Neutrophil (primary cell): ENCODE measurements around the gene OVOL1.
A peak's percentile ranks its signal among the peaks of the same experiment; 100 is the strongest.

Experiments
- H3K27ac ChIP-seq: fragments of 200-600 bp; sonication (generic); 2 replicates; pipeline ENCODE4 v1.5.1; 2016; ENCODE audit warnings: mild to moderate bottlenecking, moderate library complexity
- H3K27me3 ChIP-seq: fragments of 200-600 bp; sonication (generic); 2 replicates; pipeline ENCODE4 v1.6.0; 2016; ENCODE audit warnings: mild to moderate bottlenecking
- H3K36me3 ChIP-seq: fragments of 200-600 bp; sonication (generic); 2 replicates; pipeline ENCODE4 v1.5.1; 2017
- H3K4me1 ChIP-seq, 2 experiments: fragments of 200-600 bp in 1 of 2; sonication (generic) in 1 of 2; 1 replicate in 1 of 2; 2 replicates in 1 of 2; pipeline versions ENCODE4 v1.5.1 to v1.6.1; 2013 to 2016; ENCODE audit warnings: low read depth in 1 of 2, low read length in 1 of 2, mild to moderate bottlenecking in 1 of 2, moderate library complexity in 1 of 2; ENCODE audit not compliant: control insufficient read depth in 1 of 2, insufficient read depth in 1 of 2
- H3K4me3 ChIP-seq, 2 experiments: fragments of 200-600 bp in 1 of 2; sonication (generic) in 1 of 2; 1 replicate in 1 of 2; 2 replicates in 1 of 2; pipeline ENCODE4 v1.5.1; 2013 to 2016; ENCODE audit warnings: low read depth in 1 of 2, low read length in 1 of 2, mild to moderate bottlenecking in 1 of 2, moderate library complexity in 1 of 2
- H3K9me3 ChIP-seq: fragments of 200-600 bp; sonication (generic); 2 replicates; pipeline ENCODE4 v1.5.1; 2016
- CTCF ChIP-seq: fragments of 200-600 bp; sonication (generic); IDR thresholded peaks from 2 replicates; pipeline ENCODE4 v1.5.1; 2016; ENCODE audit warnings: antibody characterized with exemption

Gene OVOL1

GRCh38 chr11:65778431-65778900 is 8.4 kb upstream of the OVOL1 start:
- peaks cover 69 to 73% of the 10 kb centered on the region in 2 experiments for H3K4me1 ChIP-seq
- peak overlapping the region; percentile 76 to 94 for H3K4me3 ChIP-seq
- peaks cover 33% of the 10 kb centered on the region for H3K36me3 ChIP-seq
- H3K9me3 ChIP-seq = no peaks in the 10 kb centered on the region
- TF ChIP-seq CTCF = no peak
- peaks cover under 1% of the 10 kb centered on the region for H3K27me3 ChIP-seq
- peak overlapping the region; percentile 98 for H3K27ac ChIP-seq

DNA sequence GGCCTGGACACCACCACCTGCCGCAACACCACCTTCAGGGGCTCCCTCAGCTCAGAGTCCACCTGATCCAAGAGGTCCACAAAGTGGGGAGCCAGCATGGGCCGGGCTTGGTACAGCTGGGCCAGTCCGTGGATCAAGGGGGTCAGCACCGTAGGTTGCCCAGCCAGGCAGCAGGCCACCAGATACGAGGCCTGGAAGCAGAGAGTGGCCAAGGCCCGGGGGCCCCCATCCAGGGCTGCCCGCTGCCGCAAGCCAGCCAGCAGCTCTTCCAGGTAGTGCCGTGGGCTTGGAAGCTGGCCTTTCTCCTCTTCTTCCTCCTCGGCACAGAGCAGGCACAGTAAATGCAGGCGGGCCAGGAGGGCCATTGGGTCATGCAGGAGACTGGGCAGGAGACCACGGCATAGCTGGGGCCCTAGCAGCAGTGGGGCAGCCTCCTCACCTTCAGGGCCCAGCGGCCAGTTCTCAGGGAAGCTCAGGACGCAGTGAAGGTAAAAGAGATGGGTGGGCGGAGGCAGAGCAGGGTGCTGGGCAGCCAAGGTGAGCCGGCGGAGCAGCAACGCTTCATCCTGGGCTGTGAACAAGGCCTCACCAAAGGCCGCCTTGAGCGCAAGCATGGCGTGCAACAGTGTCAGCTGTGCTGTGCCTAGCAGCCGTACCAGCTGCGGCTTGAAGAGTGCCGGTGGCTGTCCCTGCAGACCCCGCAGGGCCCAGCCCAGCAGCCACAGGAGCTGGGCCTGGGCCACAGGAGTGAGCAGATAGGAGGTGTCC is 7.8 kb upstream of the OVOL1 start:
- TF ChIP-seq CTCF = no peak
- Histone ChIP-seq H3K4me3 (peak overlapping the region; percentile 76 to 94), H3K27ac (peak overlapping the region; percentile 98), H3K36me3 (peaks cover 33% of the 10 kb centered on the region), H3K4me1 (peaks cover 62 to 67% of the 10 kb centered on the region in 2 experiments), H3K9me3 (no peaks in the 10 kb centered on the region), H3K27me3 (peaks cover 6% of the 10 kb centered on the region)

DNA sequence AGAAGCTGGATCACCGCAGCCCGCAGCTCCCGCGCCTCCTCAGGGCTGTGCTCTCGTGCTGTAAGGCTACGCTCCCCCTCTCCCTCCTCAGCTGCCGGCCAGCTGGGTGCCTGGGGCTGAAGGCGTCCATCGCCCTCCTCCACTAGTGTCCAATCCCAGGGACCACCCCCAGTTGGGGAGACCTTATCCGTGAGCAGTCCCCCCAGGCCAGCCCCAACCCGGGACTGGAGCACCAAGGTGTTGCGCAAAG is 7.3 kb upstream of the OVOL1 start:
- peak overlapping the region; percentile 76 to 94 for H3K4me3 ChIP-seq
- no peak for TF ChIP-seq CTCF
- H3K4me1 ChIP-seq = peaks cover 57 to 61% of the 10 kb centered on the region in 2 experiments
- peaks cover 11% of the 10 kb centered on the region for H3K27me3 ChIP-seq
- H3K36me3 ChIP-seq = peaks cover 33% of the 10 kb centered on the region
- H3K9me3 ChIP-seq = no peaks in the 10 kb centered on the region
- H3K27ac ChIP-seq = peak overlapping the region; percentile 98

DNA sequence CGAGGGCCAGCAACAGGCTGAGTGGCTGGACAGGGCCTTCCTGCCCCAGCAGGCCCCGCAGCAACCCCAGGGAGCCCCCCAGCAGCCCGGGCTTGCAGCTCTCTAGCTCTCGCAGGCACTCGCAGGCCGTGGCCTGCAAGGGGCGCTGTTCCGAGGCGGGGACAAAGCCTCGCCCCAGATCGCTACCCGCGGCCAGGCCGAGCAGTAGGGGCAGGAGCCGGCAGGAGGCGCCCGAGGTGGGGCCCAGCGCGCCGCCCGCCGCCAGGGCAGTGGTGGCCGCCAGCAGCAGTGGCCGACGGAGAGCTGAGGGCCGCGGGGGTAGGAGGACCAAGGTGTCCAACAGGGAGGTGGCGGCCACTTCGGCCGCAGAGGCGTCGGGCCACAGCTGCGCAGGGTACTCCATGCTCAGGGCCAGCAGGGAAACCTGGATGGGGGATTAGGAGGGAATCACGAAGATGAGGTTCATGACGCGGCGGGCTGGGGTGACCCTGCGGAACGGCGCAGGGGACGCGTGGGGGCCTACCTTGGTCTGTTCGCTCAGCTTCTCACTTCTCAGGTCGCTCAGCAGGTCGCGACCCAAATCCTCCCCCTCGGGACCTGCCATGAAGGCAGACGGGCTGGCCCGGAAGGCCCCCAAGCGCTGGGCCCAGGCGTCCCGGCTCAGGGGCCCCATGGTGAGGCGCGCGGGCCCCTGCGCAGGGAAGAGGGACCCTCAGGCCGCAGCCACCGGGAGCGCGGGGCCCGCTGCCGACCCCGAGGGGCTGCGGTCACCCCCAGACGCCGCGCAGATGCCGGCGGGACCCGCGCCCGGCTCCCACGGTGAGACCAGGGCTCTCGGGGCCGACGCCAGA is 6.7 kb upstream of the OVOL1 start:
- Histone ChIP-seq H3K9me3 (no peaks in the 10 kb centered on the region), H3K27ac (peak overlapping the region; percentile 98), H3K4me1 (peaks cover 52 to 56% of the 10 kb centered on the region in 2 experiments), H3K36me3 (peaks cover 33% of the 10 kb centered on the region), H3K27me3 (peaks cover 17% of the 10 kb centered on the region), H3K4me3 (peak overlapping the region; percentile 76 to 94)
- TF ChIP-seq CTCF = peak; percentile 100

DNA sequence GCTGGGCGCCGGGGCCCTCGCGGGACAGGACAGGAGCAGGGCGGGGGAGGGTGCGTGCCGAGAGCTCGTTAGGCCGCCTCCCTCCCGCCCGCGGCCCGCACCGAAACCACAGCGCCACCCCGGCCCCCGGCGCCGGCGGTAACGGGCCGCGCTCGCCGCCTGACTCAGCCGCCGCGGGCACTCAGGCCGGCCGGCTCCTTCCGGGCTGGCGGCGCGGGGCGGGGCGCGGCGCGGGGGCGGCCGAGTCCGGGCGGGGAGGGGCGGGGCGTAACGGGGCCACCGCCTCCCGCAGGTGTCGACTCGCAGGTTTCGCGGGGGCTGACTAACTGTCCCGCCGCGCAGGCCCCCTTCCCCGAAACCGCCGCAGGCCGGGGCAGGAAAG is 6.1 kb upstream of the OVOL1 start, which contains the start of gene AP5B1:
TSS of gene AP5B1 (minus strand) at position 207 of the 382 bp plus-strand sequence. CDS start 385 bp downstream, outside the sequence.
- Histone ChIP-seq H3K36me3 (peaks cover 33% of the 10 kb centered on the region), H3K9me3 (no peaks in the 10 kb centered on the region), H3K27ac (peak within 1 kb of the TSS; percentile 98), H3K4me1 (peaks cover 50 to 51% of the 10 kb centered on the region in 2 experiments), H3K27me3 (peaks cover 23% of the 10 kb centered on the region), H3K4me3 (peak within 1 kb of the TSS; percentile 76 to 94)
- no peak for TF ChIP-seq CTCF
